Measurements from ENCODE around the gene PGRMC1. TPM values are rescaled to one million over a fixed set of nuclear protein-coding genes. Genes with fewer than 3 reads are reported as not detected.

PGRMC1 gene
- 133 to 157 TPM (median 148 TPM) in 5 replicates for total RNA-seq (2022; extraction: Qiagen RNA extraction)

GRCh38 chrX:119235872-119236622, at the start of gene PGRMC1:
Gene PGRMC1 (plus strand): TSS chrX:119236285. CDS start chrX:119236364, 79 bp downstream.

Other genes with a start within 250 kb of the PGRMC1 start
- not detected in 5 replicates for gene CT47C1, start 163.3 kb upstream of the PGRMC1 start, total RNA-seq (2022; extraction: Qiagen RNA extraction)
- 0.01 to 0.02 TPM in 2 of 5 replicates, not detected in the others for gene KIAA1210, start 108.5 kb upstream of the PGRMC1 start, total RNA-seq (2022; extraction: Qiagen RNA extraction)
- gene SLC25A43, start 163.1 kb downstream of the PGRMC1 start, total RNA-seq (2022; extraction: Qiagen RNA extraction), result 27.8 to 31.7 TPM (median 31.3 TPM) in 5 replicates
- gene SLC25A5, start 232.2 kb downstream of the PGRMC1 start, total RNA-seq (2022; extraction: Qiagen RNA extraction), result 750 to 784 TPM (median 755 TPM) in 5 replicates